HG03196 (cell line): ENCODE results near the gene MINAR1.
"Not testable (repeated sequence)": the region's sequence is repeated elsewhere in the genome, so short reads cannot be mapped to it uniquely, and the experiment has no call there.

Experiments
- ATAC-seq: cut with Tn5 transposase; IDR thresholded peaks from one replicate; pipeline ENCODE4 v1.9.1; 2021; ENCODE audit not compliant: unreplicated experiment

Gene MINAR1

GRCh38 chr15:79431636-79432344 lies at the start of gene MINAR1:
Gene MINAR1 (plus strand): TSS chr15:79432336. CDS start chr15:79456148, 23,812 bp downstream.
- ATAC-seq = no peak

- no peak for ATAC-seq
Observed at GRCh38 chr15:79394231-79394630, 37.9 kb upstream of the MINAR1 start.

GRCh38 chr15:79396850-79397249 lies 35.3 kb upstream of the MINAR1 start:
- no peak for ATAC-seq

- ATAC-seq = no peak
Observed at GRCh38 chr15:79397269-79397910, 34.7 kb upstream of the MINAR1 start.

GRCh38 chr15:79399606-79400005 lies 32.5 kb upstream of the MINAR1 start:
- no peak for ATAC-seq

GRCh38 chr15:79400650-79401049 lies 31.5 kb upstream of the MINAR1 start:
- ATAC-seq = no peak

- ATAC-seq = no peak
Observed at GRCh38 chr15:79401301-79401700, 30.8 kb upstream of the MINAR1 start.

- ATAC-seq = no peak
Observed at GRCh38 chr15:79402136-79402535, 30.0 kb upstream of the MINAR1 start.

GRCh38 chr15:79403501-79403900 lies 28.6 kb upstream of the MINAR1 start:
- no peak for ATAC-seq

- no peak for ATAC-seq
Observed at GRCh38 chr15:79406210-79406609, 25.9 kb upstream of the MINAR1 start.

GRCh38 chr15:79408041-79408440 lies 24.1 kb upstream of the MINAR1 start:
- ATAC-seq = no peak

- ATAC-seq = no peak
Observed at GRCh38 chr15:79410237-79410636, 21.9 kb upstream of the MINAR1 start.

- ATAC-seq = no peak
Observed at GRCh38 chr15:79412010-79412409, 20.1 kb upstream of the MINAR1 start.

GRCh38 chr15:79412429-79412828 lies 19.7 kb upstream of the MINAR1 start:
- no peak for ATAC-seq

- ATAC-seq = no peak
Observed at GRCh38 chr15:79416876-79417275, 15.3 kb upstream of the MINAR1 start.

GRCh38 chr15:79418693-79419279 lies 13.3 kb upstream of the MINAR1 start:
- ATAC-seq = no peak

- ATAC-seq = no peak
Observed at GRCh38 chr15:79425591-79426295, 6.4 kb upstream of the MINAR1 start.

GRCh38 chr15:79426899-79427298 lies 5.2 kb upstream of the MINAR1 start:
- not testable (repeated sequence) for ATAC-seq

- ATAC-seq = no peak
Observed at GRCh38 chr15:79427781-79428598, 4.1 kb upstream of the MINAR1 start.

- ATAC-seq = no peak
Observed at GRCh38 chr15:79430901-79431635, 1.1 kb upstream of the MINAR1 start.
